B cell (primary cell): ENCODE data around the gene IFI27L2.

Source experiments
- CTCF ChIP-seq: fragments of 200-600 bp; IDR thresholded peaks from one replicate; pipeline ENCODE4 v1.8.0; 2022; ENCODE audit warnings: antibody characterized with exemption, mild to moderate bottlenecking
- EZH2 ChIP-seq: IDR thresholded peaks from 2 replicates; pipeline ENCODE4 v1.6.1; 2012; ENCODE audit warnings: borderline replicate concordance, low read depth, mild to moderate bottlenecking, moderate library complexity, low read length; ENCODE audit not compliant: insufficient read depth, poor library complexity, severe bottlenecking

DNA sequence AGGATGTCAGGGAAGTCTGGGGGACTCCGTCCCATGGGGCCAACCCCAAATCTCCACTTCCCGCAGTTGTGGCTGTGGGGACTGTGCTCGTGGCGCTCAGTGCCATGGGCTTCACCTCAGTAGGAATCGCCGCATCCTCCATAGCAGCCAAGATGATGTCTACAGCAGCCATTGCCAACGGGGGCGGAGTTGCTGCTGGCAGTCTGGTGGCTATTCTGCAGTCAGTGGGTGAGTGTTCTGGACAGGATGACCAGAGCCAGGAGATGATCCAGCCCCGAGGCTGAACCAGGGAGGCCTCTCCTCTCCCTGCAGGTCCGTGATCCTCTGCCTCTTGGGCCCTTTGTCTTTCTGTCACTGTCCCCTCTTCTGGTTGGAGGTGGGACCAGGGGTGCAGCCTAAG lies 27.7 kb downstream of the IFI27L2 start:
- TF ChIP-seq CTCF (no peak), EZH2 (no peak)
